ENCODE data around the gene ITPR1. TPM values are rescaled to one million over a fixed set of nuclear protein-coding genes. Genes with fewer than 3 reads are reported as not detected.

ITPR1 gene
- total RNA-seq (2022) (7.5 and 14.3 TPM in 2 replicates), Bru-seq, nascent RNA (percentile 41 among the genes with signal in this experiment), BruChase-seq, experiment 1, labeled RNA remaining after a 6-hour chase (percentile 35 among the genes with signal in this experiment), BruChase-seq, experiment 2, labeled RNA remaining after a 2-hour chase (percentile 34 among the genes with signal in this experiment)
- long read RNA-seq, partial matches to known transcripts = 8 of 10 reads
- long read RNA-seq, other reads (novel, unspliced or antisense) = 1 of 10 reads

GRCh38 chr3:4493014-4493940 is at the start of gene ITPR1:
TSS of gene ITPR1 (plus strand) at chr3:4493348. CDS start at chr3:4516492, 23,144 bp downstream.
- intact Hi-C loops (cut with micrococcal nuclease) = loop anchor here (1.0 to 5.0 kb wide), 4 partner anchors 76 to 142 kb away; no protein-coding TSS in a partner anchor
- POLR2A ChIA-PET = interaction anchor here (0.5 to 3.7 kb wide), 42 partner anchors 9 to 1379 kb away, joined by 3 to 28 read pairs (median 4); partner anchors contain the start of gene SUMF1
- peak within 1 kb of the TSS; percentile 85 for H3K4me3 Mint-ChIP-seq (ENCODE audit: unreplicated experiment)

GRCh38 chr3:4447295-4447999 is 45.7 kb upstream of the ITPR1 start:
- intact Hi-C loops (cut with micrococcal nuclease) = no loop called here

More at GRCh38 chr3:4493014-4493940, at the start of gene ITPR1:
- CTCF ChIA-PET = interaction anchor here (0.5 to 4.5 kb wide), 21 partner anchors 11 to 1728 kb away, joined by 3 to 32 read pairs (median 4); no protein-coding TSS in a partner anchor
- peak within 1 kb of the TSS; percentile 64 for H3K27ac Mint-ChIP-seq (ENCODE audit: low read depth, unreplicated experiment)
- H3K36me3 Mint-ChIP-seq (ENCODE audit: insufficient read depth, unreplicated experiment) = peaks cover 6% of the 10 kb centered on the region
- DNase-seq (ENCODE audit: unreplicated experiment) = peak; percentile 98
- no peak for TF ChIP-seq CTCF (IDR thresholded peaks at IDR 0.05; ENCODE audit: unreplicated experiment)
- no peaks in the 10 kb centered on the region for H3K27me3 Mint-ChIP-seq (ENCODE audit: insufficient read depth, unreplicated experiment)
- H3K9me3 Mint-ChIP-seq (ENCODE audit: unreplicated experiment) = no peaks in the 10 kb centered on the region
- no TSS peak for BruUV-seq (replicated peaks)
- H3K4me1 Mint-ChIP-seq (ENCODE audit: insufficient read depth, unreplicated experiment) = peaks cover 6% of the 10 kb centered on the region

GRCh38 chr3:4448187-4448586 is 45.0 kb upstream of the ITPR1 start:
- no peak for TF ChIP-seq CTCF (IDR thresholded peaks at IDR 0.05; ENCODE audit: unreplicated experiment)
- no TSS peak for BruUV-seq (replicated peaks)
- ChIA-PET CTCF (interaction anchor here (0.7 kb wide), 1 partner anchor 42 kb away, joined by 3 read pairs; no protein-coding TSS in a partner anchor), POLR2A (no interaction called here)
- Mint-ChIP-seq H3K4me1 (ENCODE audit: insufficient read depth, unreplicated experiment) (no peaks in the 10 kb centered on the region), H3K27ac (ENCODE audit: low read depth, unreplicated experiment) (no peak overlapping the region), H3K9me3 (ENCODE audit: unreplicated experiment) (no peaks in the 10 kb centered on the region), H3K36me3 (ENCODE audit: insufficient read depth, unreplicated experiment) (peaks cover 47% of the 10 kb centered on the region), H3K4me3 (ENCODE audit: unreplicated experiment) (no peak overlapping the region), H3K27me3 (ENCODE audit: insufficient read depth, unreplicated experiment) (no peaks in the 10 kb centered on the region)
- intact Hi-C loops (cut with micrococcal nuclease) = no loop called here
- DNase-seq (ENCODE audit: unreplicated experiment) = no peak

More at GRCh38 chr3:4447295-4447999, 45.7 kb upstream of the ITPR1 start:
- no peaks in the 10 kb centered on the region for H3K4me1 Mint-ChIP-seq (ENCODE audit: insufficient read depth, unreplicated experiment)
- no peaks in the 10 kb centered on the region for H3K27me3 Mint-ChIP-seq (ENCODE audit: insufficient read depth, unreplicated experiment)
- TF ChIP-seq CTCF (IDR thresholded peaks at IDR 0.05; ENCODE audit: unreplicated experiment) = no peak
- CTCF ChIA-PET = interaction anchor here (0.7 kb wide), 2 partner anchors 42 to 46 kb away, joined by 3 to 5 read pairs; partner anchors contain the start of gene ITPR1
- BruUV-seq (replicated peaks) = no TSS peak
- H3K27ac Mint-ChIP-seq (ENCODE audit: low read depth, unreplicated experiment) = no peak overlapping the region
- H3K36me3 Mint-ChIP-seq (ENCODE audit: insufficient read depth, unreplicated experiment) = peaks cover 48% of the 10 kb centered on the region
- no peak for DNase-seq (ENCODE audit: unreplicated experiment)
- POLR2A ChIA-PET = no interaction called here
- no peak overlapping the region for H3K4me3 Mint-ChIP-seq (ENCODE audit: unreplicated experiment)
- no peaks in the 10 kb centered on the region for H3K9me3 Mint-ChIP-seq (ENCODE audit: unreplicated experiment)
